Measurements from ENCODE around the gene STK32A. TPM values are rescaled to one million over a fixed set of nuclear protein-coding genes. Genes with fewer than 3 reads are reported as not detected.

STK32A gene
- total RNA-seq, 4 donors from 2014 or later: 0.04 to 1.7 (median 0.80) TPM

- Histone ChIP-seq H3K4me3 (no peak overlapping the region), H3K4me1 (no peaks in the 10 kb centered on the region), H3K36me3 (peaks cover 0 to 21% of the 10 kb centered on the region in 2 donors), H3K27me3 (no peaks in the 10 kb centered on the region), H3K9me3 (no peaks in the 10 kb centered on the region), H3K27ac (no peak overlapping the region)
- no peak for DNase-seq
- intact Hi-C loops (cut with DNase I; ENCODE audit: low total_unique reads) (loop anchor here (2.0 kb wide), 1 partner anchor 165 kb away; no protein-coding TSS in a partner anchor), in situ Hi-C loops (cut with MboI; ENCODE audit: low sequenced_read_pairs in 4 of 4) (no loop called here)
- ATAC-seq: no peak
- TF ChIP-seq POLR2A (IDR thresholded peaks at IDR 0.05) (no peak), CTCF (IDR thresholded peaks at IDR 0.05 in 4 of 5, conservative IDR thresholded peaks at IDR 0.05 in 1 of 5) (peak in 2 of 5 experiments; percentile 7 to 8)
Observed at GRCh38 chr5:147393874-147394672, 159.2 kb downstream of the STK32A start.

- TF ChIP-seq CTCF (IDR thresholded peaks at IDR 0.05 in 4 of 5, conservative IDR thresholded peaks at IDR 0.05 in 1 of 5) (no peak), POLR2A (IDR thresholded peaks at IDR 0.05) (no peak)
- in situ Hi-C loops (cut with MboI; ENCODE audit: low sequenced_read_pairs in 4 of 4) (no loop called here), intact Hi-C loops (cut with DNase I; ENCODE audit: low total_unique reads) (no loop called here)
- no peaks in the 10 kb centered on the region for H3K9me3 ChIP-seq
- ATAC-seq (peak; percentile 42 to 66), DNase-seq (peak; percentile 11 to 70)
- H3K36me3 ChIP-seq: peaks cover 0 to 37% of the 10 kb centered on the region in 2 donors
- H3K4me3 ChIP-seq: no peak overlapping the region
- no peaks in the 10 kb centered on the region for H3K27me3 ChIP-seq
- no peaks in the 10 kb centered on the region for H3K4me1 ChIP-seq
- H3K27ac ChIP-seq: peak overlapping the region in 3 of 4 donors; percentile 11 to 33 (median 31)
Observed at GRCh38 chr5:147396070-147396823, 161.4 kb downstream of the STK32A start.

GRCh38 chr5:147397616-147398015 is 162.8 kb downstream of the STK32A start:
- in situ Hi-C loops (cut with MboI; ENCODE audit: low sequenced_read_pairs in 4 of 4): no loop called here
- intact Hi-C loops (cut with DNase I; ENCODE audit: low total_unique reads): no loop called here

GRCh38 chr5:147398860-147399259 is 164.0 kb downstream of the STK32A start:
- no peak overlapping the region for H3K27ac ChIP-seq
- peaks cover 11 to 12% of the 10 kb centered on the region in 2 donors for H3K4me1 ChIP-seq
- H3K36me3 ChIP-seq: peaks cover 0 to 28% of the 10 kb centered on the region in 2 donors
- no peaks in the 10 kb centered on the region for H3K9me3 ChIP-seq
- TF ChIP-seq CTCF (IDR thresholded peaks at IDR 0.05 in 4 of 5, conservative IDR thresholded peaks at IDR 0.05 in 1 of 5): no peak
- no peak for TF ChIP-seq POLR2A (IDR thresholded peaks at IDR 0.05)
- H3K27me3 ChIP-seq: no peaks in the 10 kb centered on the region
- in situ Hi-C loops (cut with MboI; ENCODE audit: low sequenced_read_pairs in 4 of 4): no loop called here
- no peak for DNase-seq
- no peak overlapping the region for H3K4me3 ChIP-seq
- intact Hi-C loops (cut with DNase I; ENCODE audit: low total_unique reads): no loop called here
- no peak for ATAC-seq

More at GRCh38 chr5:147397616-147398015, 162.8 kb downstream of the STK32A start:
- no peak overlapping the region for H3K4me3 ChIP-seq
- TF ChIP-seq CTCF (IDR thresholded peaks at IDR 0.05 in 4 of 5, conservative IDR thresholded peaks at IDR 0.05 in 1 of 5) (no peak), POLR2A (IDR thresholded peaks at IDR 0.05) (no peak)
- no peak overlapping the region for H3K27ac ChIP-seq
- no peaks in the 10 kb centered on the region for H3K9me3 ChIP-seq
- no peaks in the 10 kb centered on the region for H3K27me3 ChIP-seq
- H3K36me3 ChIP-seq: peaks cover 0 to 37% of the 10 kb centered on the region in 2 donors
- DNase-seq (no peak), ATAC-seq (no peak)
- H3K4me1 ChIP-seq: no peaks in the 10 kb centered on the region
